Stimulated activated CD8-positive, alpha-beta memory T cell treated with anti-CD3 and anti-CD28 coated beads, Interleukin-2, amount 100 ng/mL, for 48 hours (primary cell): ENCODE measurements around the gene SAP25.

Experiments used
- DNase-seq, 2 donors: peaks; one replicate each; pipeline ENCODE4 v3.0.0-alpha.2; 2020; ENCODE audit warnings: low read depth in 2 of 2

SAP25 gene

DNA sequence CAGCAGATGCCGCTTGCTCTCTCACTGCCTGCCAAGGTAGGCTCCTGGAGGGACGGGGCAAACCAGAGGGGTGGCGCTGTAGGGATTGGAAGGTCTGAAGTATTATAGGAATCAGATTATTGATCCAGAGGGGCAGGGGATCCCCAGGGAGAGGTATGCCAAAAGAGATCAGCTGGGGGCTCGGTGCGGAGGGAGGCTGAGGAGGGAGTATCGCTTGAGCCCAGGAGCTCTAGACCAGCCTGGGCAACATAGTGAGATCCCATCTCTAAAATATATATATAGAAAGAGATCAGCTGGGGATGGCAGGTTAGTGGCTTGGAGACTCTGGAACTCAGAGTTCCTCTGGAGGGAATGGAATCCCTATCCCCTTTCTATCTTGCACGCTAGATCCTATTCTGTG lies 21.5 kb upstream of the SAP25 start:
- no peak for DNase-seq

GRCh38 chr7:100591596-100591995 lies 17.9 kb upstream of the SAP25 start:
- no peak for DNase-seq

GRCh38 chr7:100590077-100590737 lies 16.5 kb upstream of the SAP25 start:
- no peak for DNase-seq

- no peak for DNase-seq
Observed at GRCh38 chr7:100589341-100589947, 15.7 kb upstream of the SAP25 start.

DNA sequence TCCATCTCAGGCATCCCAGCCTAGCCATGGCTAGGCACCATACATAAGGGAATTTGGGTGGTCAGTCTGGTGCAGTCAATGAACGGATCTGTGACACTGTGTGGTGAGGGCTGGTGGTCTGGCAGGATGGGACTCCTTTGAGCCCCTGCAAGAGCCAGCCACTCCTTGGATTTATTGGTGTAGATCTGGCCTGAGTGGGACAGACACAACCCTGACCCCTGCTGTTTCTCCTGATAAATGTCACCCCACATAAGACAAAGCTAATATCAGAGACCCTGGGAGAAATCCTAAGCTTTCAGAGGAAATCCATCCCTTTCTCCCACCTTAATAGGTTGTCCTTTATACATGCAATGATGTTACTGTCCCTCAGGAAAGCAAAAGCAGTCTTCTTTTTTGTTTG lies 14.7 kb upstream of the SAP25 start:
- no peak for DNase-seq

GRCh38 chr7:100586266-100587025 lies 12.7 kb upstream of the SAP25 start, which contains the start of gene FBXO24:
Gene FBXO24, plus strand, starts transcription at chr7:100586328. Its CDS starts 298 bp downstream, at chr7:100586626.
- DNase-seq: peak; percentile 99

GRCh38 chr7:100585511-100586265 lies 12.0 kb upstream of the SAP25 start, which contains the start of gene LRCH4:
Gene LRCH4, minus strand, starts transcription at chr7:100586129. Its CDS starts 29 bp downstream, at chr7:100586100.
- DNase-seq: peak in 1 of 2 donors; percentile 42

GRCh38 chr7:100584683-100585510 lies 11.2 kb upstream of the SAP25 start:
- DNase-seq: no peak

- no peak for DNase-seq
Observed at GRCh38 chr7:100584054-100584682, 10.5 kb upstream of the SAP25 start.

DNA sequence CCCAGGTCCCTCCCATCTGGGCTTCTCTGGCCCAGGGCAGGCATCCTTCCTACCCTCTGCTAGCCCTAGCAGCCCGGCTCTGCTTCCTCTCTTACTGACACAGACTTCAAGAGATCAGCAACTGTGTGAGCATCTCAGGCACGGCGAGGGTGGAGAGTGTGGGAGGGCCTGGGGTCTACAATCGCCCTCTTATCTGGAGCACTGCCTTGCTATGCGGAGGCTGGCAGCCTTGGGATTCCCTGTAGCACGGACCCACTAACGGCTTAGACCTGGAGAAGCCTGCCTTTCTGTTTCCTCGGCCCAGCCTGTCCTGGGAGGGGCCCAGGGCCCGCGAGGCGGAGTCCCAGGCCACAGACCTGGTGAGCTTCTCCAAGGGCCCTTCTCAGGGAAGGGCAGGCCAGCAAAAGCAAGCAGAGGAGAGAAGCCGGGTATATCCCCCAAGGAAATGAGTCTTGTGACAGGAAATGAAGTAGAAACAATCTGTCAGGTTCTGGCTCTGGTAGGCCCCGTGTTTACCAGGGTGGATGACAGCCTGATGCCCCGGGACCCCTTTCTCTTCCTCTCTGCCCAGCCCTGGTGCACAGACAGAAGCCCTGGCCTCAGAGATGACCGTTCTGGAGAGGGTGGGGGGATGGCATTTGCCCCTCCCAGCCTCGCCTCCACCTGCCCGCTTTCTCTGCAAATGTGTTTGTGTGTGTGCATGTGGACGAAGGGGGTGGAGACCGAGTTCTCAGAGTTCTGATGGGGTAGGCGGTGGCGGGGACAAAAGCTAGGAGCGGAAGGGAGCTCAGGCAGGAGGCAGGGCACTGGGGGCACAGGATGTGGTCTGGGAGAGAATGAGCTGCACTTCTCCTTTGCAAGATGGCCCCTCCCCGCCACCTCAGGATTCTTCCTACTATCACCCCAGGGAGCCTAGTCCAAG lies 9.7 kb upstream of the SAP25 start:
- peak in 1 of 2 donors; percentile 64 for DNase-seq

DNA sequence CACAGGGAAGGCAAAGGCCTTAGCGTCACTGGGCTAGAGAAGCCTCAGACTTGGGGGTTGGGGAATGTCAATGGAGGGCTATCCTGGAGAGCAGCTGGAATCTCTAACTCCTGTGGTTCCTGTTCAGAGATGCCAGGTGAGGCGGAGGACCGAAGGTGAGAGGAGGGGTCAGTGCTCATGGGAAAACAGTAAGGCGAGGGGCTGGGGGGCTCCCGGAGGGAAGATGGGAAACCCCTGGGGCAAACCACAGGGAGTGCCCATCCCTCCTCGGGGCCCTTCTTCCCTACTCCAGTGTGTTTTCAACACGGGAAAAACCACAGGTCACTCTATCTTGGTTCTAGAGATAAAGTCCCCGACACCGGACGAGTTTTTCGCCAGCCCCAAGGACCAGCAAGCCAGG lies 8.9 kb upstream of the SAP25 start:
- no peak for DNase-seq

GRCh38 chr7:100582041-100582579 lies 8.4 kb upstream of the SAP25 start:
- DNase-seq: no peak

DNA sequence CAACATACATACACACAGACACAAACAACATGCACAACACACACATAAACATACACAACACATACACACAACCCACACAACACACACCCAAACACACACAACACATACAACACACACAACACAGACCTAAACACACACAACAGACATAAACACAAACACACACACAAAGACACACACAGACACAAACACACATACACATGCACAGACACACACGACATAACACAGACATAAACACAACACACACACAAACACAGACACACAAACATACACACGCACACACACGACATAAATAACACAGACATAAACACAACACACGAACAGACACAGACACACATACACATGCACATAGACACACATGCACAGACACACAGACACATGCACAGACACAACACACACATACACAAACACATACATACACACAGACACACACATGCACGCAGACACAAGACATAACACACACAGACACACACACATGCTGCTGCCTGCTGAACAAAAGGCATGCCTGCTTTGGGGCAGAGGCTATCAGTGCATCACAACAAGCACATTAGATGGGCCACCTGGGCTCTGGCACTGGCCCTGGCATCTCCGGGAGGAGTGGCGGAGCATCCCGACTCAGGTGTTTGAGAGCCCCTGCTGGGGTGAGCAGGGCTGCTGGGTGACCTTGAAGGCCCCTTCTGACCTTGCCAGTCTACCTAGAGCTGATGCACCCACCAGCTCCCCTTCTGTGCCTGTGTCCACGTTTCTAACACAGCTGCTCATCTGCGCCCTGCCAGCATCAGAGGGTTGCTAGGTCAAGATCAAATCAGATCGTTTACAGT lies 7.0 kb upstream of the SAP25 start:
- DNase-seq: no peak

GRCh38 chr7:100578246-100579183 lies 4.8 kb upstream of the SAP25 start:
- DNase-seq: no peak

DNA sequence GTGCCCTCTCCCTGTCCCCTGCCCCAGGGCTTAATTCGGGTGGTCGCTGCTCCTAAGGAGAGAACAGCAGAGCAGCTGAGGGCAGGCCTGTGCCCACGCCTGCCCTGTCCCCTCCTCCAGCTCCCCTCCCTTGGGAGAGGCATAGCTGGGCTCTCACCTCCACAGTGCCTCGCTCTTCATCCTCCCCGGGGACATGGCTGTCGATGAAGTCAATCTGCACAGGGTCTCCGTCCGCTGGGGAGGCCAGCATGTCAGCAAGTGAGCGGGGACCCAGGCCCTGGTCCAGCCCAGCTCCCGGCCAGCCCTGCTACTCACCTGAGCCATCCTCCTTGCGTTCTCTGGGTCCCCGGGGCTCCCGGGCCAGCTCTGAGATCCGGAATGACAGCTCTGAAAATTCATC lies 3.8 kb upstream of the SAP25 start:
- DNase-seq: no peak

- no peak for DNase-seq
Observed at GRCh38 chr7:100577103-100577502, 3.4 kb upstream of the SAP25 start.

GRCh38 chr7:100576384-100576993 lies 2.8 kb upstream of the SAP25 start:
- no peak for DNase-seq
